DLD1 (cell line): Measurements from ENCODE around the gene KCNJ4.
"Not testable (repeated sequence)": the region's sequence is repeated elsewhere in the genome, so short reads cannot be mapped to it uniquely, and the experiment has no call there.

ENCODE experiments used
- in situ Hi-C: cut with HindIII; loops from 2 replicates; pipeline ENCODE4 v1.10.0; 2017; ENCODE audit warnings: low sequenced_read_pairs

Gene KCNJ4

DNA sequence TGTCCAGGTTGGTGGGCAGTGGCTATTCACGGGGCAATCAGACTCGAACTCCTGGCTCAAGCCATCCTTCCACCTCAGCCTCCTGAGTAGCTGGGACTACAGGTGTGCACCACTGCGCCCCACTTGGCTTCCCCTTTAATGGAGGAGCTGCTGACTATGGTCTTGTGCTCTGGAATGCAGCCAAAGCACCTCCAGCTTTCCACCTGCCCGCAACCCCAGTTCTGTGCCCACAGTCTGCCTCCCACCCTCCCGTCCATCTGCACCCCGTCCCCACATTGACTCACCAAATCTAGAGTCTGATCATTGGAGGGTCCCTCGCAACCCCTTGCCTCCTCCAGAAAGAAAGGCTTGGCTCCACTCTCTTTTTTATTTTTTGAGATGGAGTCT lies 41.0 kb downstream of the KCNJ4 start:
- in situ Hi-C loops, result no loop called here

DNA sequence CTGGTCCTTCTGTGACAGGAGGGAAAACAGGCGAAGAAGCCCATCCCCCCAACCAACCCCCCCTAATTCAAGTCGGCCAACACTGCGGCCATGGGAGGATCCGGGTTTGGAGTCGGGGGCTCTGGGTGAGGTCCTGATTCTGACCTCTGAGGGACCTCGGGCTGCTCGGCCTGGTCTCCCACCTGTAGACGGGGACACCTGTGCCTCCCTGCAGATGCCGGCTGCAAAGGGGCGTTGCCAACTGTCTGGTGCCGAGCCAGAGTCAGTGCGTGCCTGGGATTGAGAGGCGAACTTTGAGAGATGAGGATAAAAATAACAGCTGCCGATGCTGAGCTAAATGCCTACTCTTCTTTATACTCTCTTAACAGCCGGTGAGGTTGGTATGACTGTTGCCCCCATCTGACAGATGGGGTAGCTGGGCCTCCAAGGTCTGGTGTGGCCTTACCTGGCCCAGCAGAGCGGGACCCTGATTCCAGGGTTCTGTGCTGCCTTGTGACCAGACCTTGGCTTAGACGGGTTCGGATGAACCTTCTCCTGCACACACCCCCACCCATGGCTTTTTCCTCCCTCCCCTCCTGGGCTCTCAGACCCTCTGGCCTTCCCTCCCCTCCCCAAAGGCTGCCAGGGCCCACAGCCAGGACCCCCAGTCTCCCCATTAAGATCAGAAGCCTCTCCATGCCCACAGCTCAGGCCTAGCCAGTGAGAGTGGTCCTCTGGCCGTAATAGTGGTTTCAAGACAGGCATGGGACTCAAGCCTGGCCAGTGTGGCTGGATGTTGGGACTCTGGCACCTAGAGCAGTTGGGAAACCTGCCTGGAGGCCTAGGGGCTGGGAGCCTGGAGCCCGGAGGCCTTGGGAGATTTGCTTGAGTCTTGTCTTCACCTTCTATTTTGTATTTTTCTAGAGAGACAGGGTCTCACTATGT lies 41.7 kb downstream of the KCNJ4 start:
- in situ Hi-C loops, result no loop called here

GRCh38 chr22:38412435-38413084 lies 42.4 kb downstream of the KCNJ4 start:
- in situ Hi-C loops, result no loop called here

GRCh38 chr22:38411016-38411415 lies 44.0 kb downstream of the KCNJ4 start:
- in situ Hi-C loops, result no loop called here

DNA sequence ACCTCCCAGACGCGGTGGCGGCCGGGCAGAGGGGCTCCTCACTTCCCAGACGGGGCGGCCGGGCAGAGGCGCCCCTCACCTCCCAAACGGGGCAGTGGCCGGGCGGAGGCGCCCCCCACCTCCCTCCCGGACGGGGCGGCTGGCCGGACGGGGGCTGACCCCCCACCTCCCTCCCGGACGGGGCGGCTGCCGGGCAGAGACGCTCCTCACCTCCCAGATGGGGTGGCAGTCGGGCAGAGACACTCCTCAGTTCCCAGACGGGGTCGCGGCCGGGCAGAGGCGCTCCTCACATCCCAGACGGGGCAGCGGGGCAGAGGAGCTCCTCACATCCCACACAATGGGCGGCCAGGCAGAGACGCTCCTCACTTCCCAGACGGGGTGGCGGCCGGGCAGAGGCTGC lies 45.1 kb downstream of the KCNJ4 start:
- in situ Hi-C loops, result not testable (repeated sequence)

DNA sequence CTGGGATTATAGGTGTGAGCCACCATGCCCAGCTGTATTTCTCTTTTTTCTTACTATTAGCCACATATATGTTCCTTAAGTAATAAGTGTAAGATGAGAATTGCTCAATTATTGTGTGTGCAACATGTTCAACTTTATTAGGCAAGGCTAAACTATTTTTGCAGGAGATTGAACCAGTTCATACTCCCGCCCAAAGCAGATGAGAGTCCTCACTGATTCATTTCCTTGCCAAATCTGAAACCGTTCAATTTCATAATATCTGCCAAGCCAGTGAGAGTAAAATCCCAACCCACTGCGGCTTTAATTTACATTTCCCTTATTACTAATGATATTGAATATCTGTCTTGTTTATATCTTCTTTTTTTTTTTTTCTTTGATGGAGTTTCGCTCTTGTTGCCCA lies 48.4 kb downstream of the KCNJ4 start:
- in situ Hi-C loops, result no loop called here

DNA sequence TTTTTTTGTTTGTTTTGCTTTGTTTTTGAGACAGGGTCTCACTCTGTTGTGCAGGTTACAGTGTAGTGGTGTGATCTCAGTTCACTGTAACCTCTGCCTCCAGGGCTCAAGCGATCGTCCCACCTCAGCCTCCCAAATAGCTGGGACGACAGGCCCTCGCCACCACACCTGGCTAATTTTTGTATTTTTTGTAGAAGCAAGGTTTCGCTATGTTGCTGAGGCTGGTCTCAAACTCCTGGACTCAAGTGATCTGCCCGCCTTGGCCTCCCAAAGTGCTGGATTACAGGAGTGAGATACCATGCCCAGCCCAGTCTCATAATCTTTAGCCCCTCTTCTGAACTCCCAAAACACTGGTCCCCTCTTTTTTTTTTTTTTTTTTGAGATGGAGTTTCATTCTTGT lies 50.6 kb downstream of the KCNJ4 start:
- in situ Hi-C loops, result no loop called here

GRCh38 chr22:38403812-38404211 lies 51.2 kb downstream of the KCNJ4 start:
- in situ Hi-C loops, result no loop called here

DNA sequence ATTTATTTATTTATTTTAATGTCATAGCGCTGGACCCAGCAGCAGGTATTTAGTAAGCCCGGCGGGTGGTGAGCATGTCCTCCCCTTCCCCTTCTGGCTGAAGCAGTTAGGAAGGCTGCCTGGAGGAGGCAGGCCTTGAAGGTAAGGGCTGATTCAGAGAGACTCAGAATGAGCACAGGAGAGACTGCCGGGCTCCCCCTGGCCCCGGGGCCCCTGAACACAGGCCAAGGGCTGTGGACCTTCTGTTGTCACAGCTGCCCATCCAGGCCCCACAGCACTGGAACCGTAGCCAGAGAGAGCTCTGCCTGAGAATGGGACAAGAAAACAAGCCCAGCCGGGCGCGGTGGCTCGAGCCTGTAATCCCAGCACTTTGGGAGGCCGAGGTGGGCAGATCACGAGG lies 52.8 kb downstream of the KCNJ4 start:
- in situ Hi-C loops, result no loop called here

DNA sequence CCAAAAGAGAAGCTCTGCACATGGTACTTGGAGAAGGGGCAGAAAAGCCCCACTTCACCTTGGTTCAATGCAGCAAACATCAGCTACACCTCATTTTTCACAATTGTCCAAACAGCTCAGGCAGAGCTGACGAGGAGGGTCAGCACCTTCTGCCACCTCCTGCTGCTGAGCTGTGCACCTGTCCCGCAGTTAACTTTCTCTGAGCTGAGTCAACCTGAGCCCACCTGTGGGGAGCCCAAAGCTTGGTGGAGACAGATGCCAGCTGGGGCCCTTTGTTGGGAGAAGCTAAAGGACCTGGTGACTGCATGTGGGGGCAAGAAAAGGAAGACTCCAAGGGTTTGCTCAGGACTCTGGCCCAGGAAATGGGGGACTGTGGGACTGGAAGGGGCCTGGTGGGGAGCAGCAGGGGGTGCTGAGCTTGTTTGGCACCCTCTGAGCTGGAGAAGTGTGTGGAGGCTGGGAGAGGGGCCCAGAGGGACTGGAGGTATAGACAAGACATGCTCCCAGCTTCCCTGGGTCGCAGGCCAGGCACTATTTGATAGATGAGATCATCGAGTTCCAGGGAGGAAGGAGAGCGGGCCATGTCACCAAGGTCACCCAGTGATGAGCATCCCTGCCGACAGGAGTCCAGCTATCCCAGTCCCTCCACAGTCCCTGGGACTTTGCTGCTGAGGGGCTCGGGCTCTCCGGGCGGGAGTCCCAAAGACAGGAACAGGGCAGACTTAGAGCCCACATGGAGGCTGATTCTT lies 53.5 kb downstream of the KCNJ4 start:
- in situ Hi-C loops, result no loop called here

GRCh38 chr22:38400256-38400655 lies 54.7 kb downstream of the KCNJ4 start:
- in situ Hi-C loops, result not testable (repeated sequence)

DNA sequence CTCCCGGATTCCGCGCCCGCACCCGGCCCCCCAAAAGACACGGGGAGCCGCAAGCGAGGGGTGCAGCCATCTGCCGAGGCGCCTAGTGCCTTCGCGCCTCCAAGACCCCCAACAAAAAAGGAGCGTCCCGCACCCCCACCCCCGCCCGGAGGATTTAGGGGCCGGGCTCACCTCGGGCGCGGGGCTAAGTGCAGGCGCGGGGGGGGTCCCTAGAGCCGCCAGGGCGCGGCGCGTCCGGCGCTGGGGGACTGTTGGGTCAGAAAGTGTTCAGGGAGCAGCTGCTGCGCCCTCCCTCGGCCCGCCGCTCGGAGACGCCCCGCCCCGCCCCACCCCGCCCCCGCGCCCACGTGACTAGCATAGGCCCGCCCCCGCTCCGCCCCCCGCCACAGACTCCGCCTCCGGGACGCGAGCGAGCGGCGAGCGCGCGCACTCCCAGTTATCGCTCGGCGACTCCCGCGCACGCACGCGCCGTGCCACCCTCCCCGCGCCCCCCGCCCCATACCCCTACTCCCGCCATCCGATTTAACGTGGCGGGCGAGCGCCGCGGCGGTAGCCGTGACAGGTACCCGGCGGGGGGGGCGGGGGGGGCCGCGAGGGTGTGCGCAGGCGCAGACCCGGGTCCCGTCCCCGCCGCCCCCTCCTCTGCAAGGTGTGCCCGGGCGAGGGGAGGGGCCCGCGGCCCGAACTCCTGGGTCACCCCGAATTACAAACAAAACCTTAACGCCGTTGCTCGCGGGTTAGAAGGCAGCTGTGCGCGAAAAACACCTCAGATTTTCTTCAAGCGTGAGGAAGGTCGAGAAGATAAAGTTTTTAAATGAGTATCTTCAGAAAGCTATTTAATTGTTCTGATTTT lies 56.2 kb downstream of the KCNJ4 start:
- in situ Hi-C loops, result no loop called here

DNA sequence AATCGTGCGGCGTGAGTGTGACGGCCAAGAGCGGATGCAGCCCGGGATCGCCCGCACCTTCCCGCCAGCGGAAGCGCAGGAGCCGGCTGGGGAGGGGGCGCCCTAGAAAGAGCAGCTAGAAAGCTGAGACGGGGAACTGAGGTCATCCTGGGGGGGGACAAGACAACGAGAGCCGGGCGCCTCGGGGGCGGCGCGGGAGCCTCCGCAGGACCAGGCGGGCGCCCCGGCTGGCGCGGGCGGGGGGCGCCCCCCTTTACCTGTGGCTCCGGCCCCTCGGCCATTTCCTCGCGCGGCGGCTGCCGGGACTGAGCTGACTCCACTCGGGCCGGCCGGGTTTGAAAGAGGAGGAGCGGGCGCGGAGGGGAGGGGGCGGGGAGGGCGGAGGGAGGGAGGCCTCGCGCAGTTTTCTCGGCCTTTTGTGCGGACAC lies 56.8 kb downstream of the KCNJ4 start:
- in situ Hi-C loops, result not testable (repeated sequence)

- in situ Hi-C loops, result no loop called here
Measured at GRCh38 chr22:38397189-38398085, 57.6 kb downstream of the KCNJ4 start.

GRCh38 chr22:38396440-38397069 lies 58.4 kb downstream of the KCNJ4 start:
- in situ Hi-C loops, result not testable (repeated sequence)

DNA sequence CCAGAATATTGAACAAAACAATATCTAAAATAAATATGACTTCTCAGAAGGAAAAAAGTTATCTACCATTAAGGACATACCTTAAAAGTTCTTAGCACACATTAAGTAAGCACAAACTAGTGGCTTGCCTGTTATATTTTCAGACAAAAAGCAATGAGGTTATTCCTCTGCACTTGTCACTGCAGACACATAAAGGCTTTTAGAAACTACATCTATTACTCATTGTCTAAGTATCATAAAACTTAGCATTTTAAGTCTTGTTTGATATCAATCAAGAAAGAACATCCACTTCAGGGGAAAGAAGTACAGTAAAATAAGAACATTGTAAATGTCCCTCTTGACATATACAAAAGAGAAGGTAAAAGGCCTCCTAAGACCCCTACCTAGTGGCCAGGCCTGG lies 59.1 kb downstream of the KCNJ4 start:
- in situ Hi-C loops, result not testable (repeated sequence)

GRCh38 chr22:38394929-38395624 lies 59.9 kb downstream of the KCNJ4 start:
- in situ Hi-C loops, result not testable (repeated sequence)

DNA sequence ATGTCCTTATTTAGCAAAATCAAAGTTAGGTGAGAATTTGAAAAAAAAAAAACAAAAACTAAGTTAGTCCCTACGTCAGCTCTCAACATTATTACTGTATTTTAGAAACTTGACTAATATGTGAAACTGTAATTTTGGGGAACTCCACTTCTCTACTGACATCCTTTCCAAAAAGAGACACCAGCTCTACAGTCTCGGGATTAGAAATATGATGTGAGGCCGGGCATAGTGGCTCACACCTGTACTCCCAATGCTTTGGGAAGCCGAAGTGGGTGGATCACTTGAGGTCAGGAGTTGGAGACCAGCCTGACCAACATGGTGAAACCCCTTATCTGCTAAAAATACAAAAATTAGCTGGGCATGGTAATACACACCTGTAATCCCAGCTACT lies 65.6 kb downstream of the KCNJ4 start:
- in situ Hi-C loops, result not testable (repeated sequence)
